ENCODE results near the gene PTGFRN. TPM values are rescaled to one million over a fixed set of nuclear protein-coding genes. Genes with fewer than 3 reads are reported as not detected.

Gene PTGFRN
- total RNA-seq, 2 experiments from 2014 or later, result 24.0 to 28.0 TPM

DNA sequence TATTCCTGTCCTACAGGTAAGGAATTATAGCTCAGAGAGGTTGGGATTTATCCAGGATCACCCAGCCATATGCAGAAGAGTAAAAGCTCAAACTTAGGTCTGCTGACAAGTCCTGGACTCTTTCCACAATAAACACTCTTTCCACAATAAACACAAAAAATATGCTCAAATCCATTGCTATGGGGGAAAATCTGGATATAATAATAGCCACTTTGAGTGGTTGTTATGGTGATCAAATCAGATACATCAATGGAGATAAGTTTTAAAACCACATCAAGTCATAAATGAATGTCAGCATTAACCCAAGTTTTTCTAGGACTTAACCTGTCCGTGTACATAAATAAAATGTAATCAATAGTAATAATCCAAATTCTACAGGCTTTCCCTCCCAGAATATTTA is 128.1 kb downstream of the PTGFRN start:
- Mint-ChIP-seq H3K9me3 (no peaks in the 10 kb centered on the region), H3K4me1 (ENCODE audit: low read depth) (peaks cover 6% of the 10 kb centered on the region), H3K36me3 (ENCODE audit: low read depth) (no peaks in the 10 kb centered on the region), H3K4me3 (no peak overlapping the region), H3K27me3 (ENCODE audit: low read depth) (no peaks in the 10 kb centered on the region), H3K27ac (no peak overlapping the region)
- CTCF ChIA-PET, result interaction anchor here (1.3 kb wide), 1 partner anchor 11 kb away, joined by 3 read pairs; no protein-coding TSS in a partner anchor
- no peak for DNase-seq
- intact Hi-C loops (cut with micrococcal nuclease), result no loop called here

GRCh38 chr1:117038236-117038635 is 128.5 kb downstream of the PTGFRN start:
- no peak overlapping the region for H3K4me3 Mint-ChIP-seq
- H3K4me1 Mint-ChIP-seq (ENCODE audit: low read depth), result peaks cover 5% of the 10 kb centered on the region
- H3K27ac Mint-ChIP-seq, result no peak overlapping the region
- CTCF ChIA-PET, result interaction anchor here (1.3 kb wide), 1 partner anchor 10 kb away, joined by 3 read pairs; no protein-coding TSS in a partner anchor
- no peak for DNase-seq
- no peaks in the 10 kb centered on the region for H3K27me3 Mint-ChIP-seq (ENCODE audit: low read depth)
- no peaks in the 10 kb centered on the region for H3K36me3 Mint-ChIP-seq (ENCODE audit: low read depth)
- intact Hi-C loops (cut with micrococcal nuclease), result no loop called here
- H3K9me3 Mint-ChIP-seq, result no peaks in the 10 kb centered on the region

Other genes starting within 250 kb of the PTGFRN start
- under 1 TPM; 0.81 to 0.96 TPM for gene IGSF3, start 242.2 kb upstream of the PTGFRN start, total RNA-seq
- 100 to 1,000 TPM; 251 to 264 TPM for gene CD2, start 155.5 kb upstream of the PTGFRN start, total RNA-seq
- 1 to 10 TPM in 1 of 2 experiments, under 1 TPM in 1; 0.83 to 1.1 TPM for gene CD101, start 91.8 kb downstream of the PTGFRN start, total RNA-seq
- 100 to 1,000 TPM; 113 to 122 TPM for gene TTF2, start 150.4 kb downstream of the PTGFRN start, total RNA-seq
- gene TRIM45, start 211.8 kb downstream of the PTGFRN start, total RNA-seq, result under 1 TPM; 0.17 TPM